Measurements from ENCODE around the gene APOA5. TPM values are rescaled to one million over a fixed set of nuclear protein-coding genes. Genes with fewer than 3 reads are reported as not detected.
A peak's percentile ranks its signal among the peaks of the same experiment; 100 is the strongest.
"Not testable (repeated sequence)": the region's sequence is repeated elsewhere in the genome, so short reads cannot be mapped to it uniquely, and the experiment has no call there.

The APOA5 gene
- total RNA-seq, 1 donor from 2014 or later, result not detected

- DNase-seq (ENCODE audit: low read depth in 2 of 2), result no peak
Observed at GRCh38 chr11:116827461-116827860, 35.8 kb upstream of the APOA5 start.

GRCh38 chr11:116826751-116827431, 35.2 kb upstream of the APOA5 start:
- no peak for DNase-seq (ENCODE audit: low read depth in 2 of 2)

GRCh38 chr11:116825854-116826750, 34.4 kb upstream of the APOA5 start:
- DNase-seq (ENCODE audit: low read depth in 2 of 2), result no peak

GRCh38 chr11:116825434-116825833, 33.8 kb upstream of the APOA5 start:
- no peak for DNase-seq (ENCODE audit: low read depth in 2 of 2)

- DNase-seq (ENCODE audit: low read depth in 2 of 2), result no peak
Observed at GRCh38 chr11:116823031-116823843, 31.6 kb upstream of the APOA5 start, which contains the start of gene APOA4. APOA4 (minus strand) TSS chr11:116823304; CDS start chr11:116823191, 113 bp downstream.

- DNase-seq (ENCODE audit: low read depth in 2 of 2), result no peak
Observed at GRCh38 chr11:116822575-116822974, 30.9 kb upstream of the APOA5 start.

- DNase-seq (ENCODE audit: low read depth in 2 of 2), result no peak
Observed at GRCh38 chr11:116821050-116821918, 29.6 kb upstream of the APOA5 start.

- no peak for DNase-seq (ENCODE audit: low read depth in 2 of 2)
Observed at GRCh38 chr11:116819049-116819448, 27.4 kb upstream of the APOA5 start.

- DNase-seq (ENCODE audit: low read depth in 2 of 2), result no peak
Observed at GRCh38 chr11:116814502-116814901, 22.8 kb upstream of the APOA5 start.

GRCh38 chr11:116813781-116814471, 22.2 kb upstream of the APOA5 start:
- DNase-seq (ENCODE audit: low read depth in 2 of 2), result no peak

- no peak for DNase-seq (ENCODE audit: low read depth in 2 of 2)
Observed at GRCh38 chr11:116813170-116813569, 21.5 kb upstream of the APOA5 start.

- DNase-seq (ENCODE audit: low read depth in 2 of 2), result no peak
Observed at GRCh38 chr11:116812109-116812508, 20.4 kb upstream of the APOA5 start.

- no peak for DNase-seq (ENCODE audit: low read depth in 2 of 2)
Observed at GRCh38 chr11:116811194-116811593, 19.5 kb upstream of the APOA5 start.

GRCh38 chr11:116808262-116809175, 16.8 kb upstream of the APOA5 start:
- DNase-seq (ENCODE audit: low read depth in 2 of 2), result peak in 1 of 2 donors; percentile 47

GRCh38 chr11:116807601-116808261, 16.1 kb upstream of the APOA5 start:
- no peak for DNase-seq (ENCODE audit: low read depth in 2 of 2)

GRCh38 chr11:116804001-116804400, 12.3 kb upstream of the APOA5 start:
- no peak for DNase-seq (ENCODE audit: low read depth in 2 of 2)

GRCh38 chr11:116801662-116802061, 10.0 kb upstream of the APOA5 start:
- not testable (repeated sequence) for DNase-seq (ENCODE audit: low read depth in 2 of 2)

- no peak for DNase-seq (ENCODE audit: low read depth in 2 of 2)
Observed at GRCh38 chr11:116800610-116801009, 8.9 kb upstream of the APOA5 start.

GRCh38 chr11:116798368-116798767, 6.7 kb upstream of the APOA5 start:
- no peak for DNase-seq (ENCODE audit: low read depth in 2 of 2)
